Cerebellar nuclear complex (tissue), 1 donor: ENCODE results near the gene CCDC142.

Experiments
- DNase-seq, 2 experiments: peaks; one replicate each; lab custom pipeline; 2025; lab: John Stamatoyannopoulos, UW

The CCDC142 gene

GRCh38 chr2:74514368-74515270 is 31.8 kb upstream of the CCDC142 start, which contains the start of gene TLX2:
Gene TLX2 (plus strand): TSS chr2:74514450. CDS start chr2:74514807, 357 bp downstream.
- DNase-seq = no peak

GRCh38 chr2:74513605-74514367 is 31.0 kb upstream of the CCDC142 start:
- DNase-seq = no peak

- no peak for DNase-seq
These were observed 30.2 kb upstream of the CCDC142 start for GRCh38 chr2:74512744-74513604.

- DNase-seq = no peak
These were observed 28.5 kb upstream of the CCDC142 start for GRCh38 chr2:74511104-74511989.

- DNase-seq = no peak
These were observed 27.5 kb upstream of the CCDC142 start for GRCh38 chr2:74510272-74510671.

GRCh38 chr2:74507926-74508520 is 25.2 kb upstream of the CCDC142 start:
- no peak for DNase-seq

- peak; percentile 82 to 95 for DNase-seq
These were observed 24.5 kb upstream of the CCDC142 start, which contains the start of gene PCGF1 for GRCh38 chr2:74507145-74507925. Gene PCGF1 (minus strand): TSS chr2:74507695. CDS start chr2:74507668, 27 bp downstream.

- no peak for DNase-seq
These were observed 22.8 kb upstream of the CCDC142 start for GRCh38 chr2:74505448-74506246.

- DNase-seq = no peak
These were observed 21.8 kb upstream of the CCDC142 start for GRCh38 chr2:74504591-74504990.

- DNase-seq = no peak
These were observed 21.0 kb upstream of the CCDC142 start for GRCh38 chr2:74503506-74504475.

- DNase-seq = no peak
These were observed 20.1 kb upstream of the CCDC142 start for GRCh38 chr2:74502720-74503505.

- no peak for DNase-seq
These were observed 19.4 kb upstream of the CCDC142 start for GRCh38 chr2:74502147-74502719.

- DNase-seq = no peak
These were observed 18.7 kb upstream of the CCDC142 start for GRCh38 chr2:74501335-74502071.

- DNase-seq = no peak
These were observed 17.8 kb upstream of the CCDC142 start for GRCh38 chr2:74500578-74500946.

- no peak for DNase-seq
These were observed 17.3 kb upstream of the CCDC142 start for GRCh38 chr2:74499940-74500577.
